ENCODE measurements around the gene CELF5. TPM values are rescaled to one million over a fixed set of nuclear protein-coding genes. Genes with fewer than 3 reads are reported as not detected.

Gene CELF5
- total RNA-seq, 1 experiment from 2014 or later: 2.5 TPM

DNA sequence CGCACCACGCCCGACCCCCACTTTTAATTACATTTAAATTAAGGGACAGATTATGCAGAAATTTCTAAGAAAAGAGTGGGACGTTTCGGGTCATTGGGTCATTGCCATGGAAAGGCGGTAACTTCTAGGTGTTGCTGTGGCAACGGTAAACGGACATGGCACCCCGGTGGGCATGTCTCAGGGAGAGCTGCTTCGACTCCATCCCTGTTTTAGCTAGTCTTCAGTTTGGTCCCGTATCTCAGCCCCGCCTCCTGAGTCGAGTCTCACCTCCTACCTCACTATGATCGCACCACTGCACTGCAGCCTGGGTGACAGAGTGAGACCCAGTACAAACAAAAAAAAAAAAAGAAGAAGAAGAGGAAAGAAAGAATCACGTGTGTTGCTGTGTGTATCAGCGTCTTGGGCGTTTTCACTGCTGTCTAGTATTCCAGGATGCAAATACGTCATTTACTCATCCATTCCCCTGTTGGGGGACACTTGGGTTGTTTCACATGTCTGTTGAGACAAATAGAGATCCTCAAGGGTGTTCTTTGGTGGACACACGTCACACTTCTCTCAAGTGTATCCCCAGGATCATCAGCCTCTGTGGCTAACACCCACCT lies 41.7 kb downstream of the CELF5 start:
- no TSS peak for BruUV-seq (replicated peaks)
- RAD21 ChIA-PET (ENCODE audit: low non-redundant PET in 1 of 2, low total read pairs in 2 of 2, uncharacterized antibody in 2 of 2, unreplicated experiment in 2 of 2): no interaction called here
- POLR2A ChIA-PET: no interaction called here
- CTCF ChIA-PET: interaction anchor here (1.3 to 2.8 kb wide), 2 partner anchors 9 to 315 kb away, joined by 4 to 16 read pairs; no protein-coding TSS in a partner anchor
- Histone ChIP-seq H3K27me3 (ENCODE audit: insufficient read depth, low read length) (no peaks in the 10 kb centered on the region), H3K79me2 (ENCODE audit: insufficient read depth, low read length) (no peaks in the 10 kb centered on the region), H4K20me1 (ENCODE audit: insufficient read depth) (no peaks in the 10 kb centered on the region), H2AFZ (ENCODE audit: low read depth, low read length, poor library complexity, severe bottlenecking) (no peak overlapping the region), H3K9ac (ENCODE audit: low read length) (no peak overlapping the region), H3K9me2 (ENCODE audit: insufficient read depth) (no peaks in the 10 kb centered on the region), H3K36me3 (ENCODE audit: control insufficient read depth in 1 of 2, insufficient read depth in 2 of 2, low read length in 2 of 2) (no peaks in the 10 kb centered on the region), H3K4me2 (ENCODE audit: low read length) (no peak overlapping the region), H3K4me3 (replicated peaks in 1 of 2; ENCODE audit: low read depth in 1 of 2, low read length in 2 of 2) (no peak overlapping the region), H3K4me1 (ENCODE audit: control insufficient read depth in 1 of 2, insufficient read depth in 2 of 2, low read length in 2 of 2) (no peaks in the 10 kb centered on the region), H3K27ac (ENCODE audit: low read depth, low read length) (no peak overlapping the region), H3K9me3 (ENCODE audit: control insufficient read depth in 1 of 2, insufficient read depth in 1 of 2, low read depth in 1 of 2, low read length in 2 of 2) (no peaks in the 10 kb centered on the region)
- intact Hi-C loops (cut with micrococcal nuclease): no loop called here
- no peak for TF ChIP-seq SP1 (IDR thresholded peaks at IDR 0.05; ENCODE audit: low read depth)
- TF ChIP-seq EZH2phosphoT487 (IDR thresholded peaks at IDR 0.05; ENCODE audit: borderline replicate concordance): no peak
- no peak for TF ChIP-seq POLR2AphosphoS5 (IDR thresholded peaks at IDR 0.05; ENCODE audit: low read depth, low read length)
- no peak for TF ChIP-seq FOSL1 (IDR thresholded peaks at IDR 0.05; ENCODE audit: low read depth)
- TF ChIP-seq SIN3A (IDR thresholded peaks at IDR 0.05; ENCODE audit: low read depth): no peak
- TF ChIP-seq SRF (IDR thresholded peaks at IDR 0.05; ENCODE audit: low read depth): no peak
- no peak for TF ChIP-seq YY1 (IDR thresholded peaks at IDR 0.05; ENCODE audit: extremely low read depth, insufficient replicate concordance, low read depth, low read length)
- TF ChIP-seq ZNF274 (IDR thresholded peaks at IDR 0.05; ENCODE audit: low read depth, low read length): no peak
- TF ChIP-seq, protein P1, sequence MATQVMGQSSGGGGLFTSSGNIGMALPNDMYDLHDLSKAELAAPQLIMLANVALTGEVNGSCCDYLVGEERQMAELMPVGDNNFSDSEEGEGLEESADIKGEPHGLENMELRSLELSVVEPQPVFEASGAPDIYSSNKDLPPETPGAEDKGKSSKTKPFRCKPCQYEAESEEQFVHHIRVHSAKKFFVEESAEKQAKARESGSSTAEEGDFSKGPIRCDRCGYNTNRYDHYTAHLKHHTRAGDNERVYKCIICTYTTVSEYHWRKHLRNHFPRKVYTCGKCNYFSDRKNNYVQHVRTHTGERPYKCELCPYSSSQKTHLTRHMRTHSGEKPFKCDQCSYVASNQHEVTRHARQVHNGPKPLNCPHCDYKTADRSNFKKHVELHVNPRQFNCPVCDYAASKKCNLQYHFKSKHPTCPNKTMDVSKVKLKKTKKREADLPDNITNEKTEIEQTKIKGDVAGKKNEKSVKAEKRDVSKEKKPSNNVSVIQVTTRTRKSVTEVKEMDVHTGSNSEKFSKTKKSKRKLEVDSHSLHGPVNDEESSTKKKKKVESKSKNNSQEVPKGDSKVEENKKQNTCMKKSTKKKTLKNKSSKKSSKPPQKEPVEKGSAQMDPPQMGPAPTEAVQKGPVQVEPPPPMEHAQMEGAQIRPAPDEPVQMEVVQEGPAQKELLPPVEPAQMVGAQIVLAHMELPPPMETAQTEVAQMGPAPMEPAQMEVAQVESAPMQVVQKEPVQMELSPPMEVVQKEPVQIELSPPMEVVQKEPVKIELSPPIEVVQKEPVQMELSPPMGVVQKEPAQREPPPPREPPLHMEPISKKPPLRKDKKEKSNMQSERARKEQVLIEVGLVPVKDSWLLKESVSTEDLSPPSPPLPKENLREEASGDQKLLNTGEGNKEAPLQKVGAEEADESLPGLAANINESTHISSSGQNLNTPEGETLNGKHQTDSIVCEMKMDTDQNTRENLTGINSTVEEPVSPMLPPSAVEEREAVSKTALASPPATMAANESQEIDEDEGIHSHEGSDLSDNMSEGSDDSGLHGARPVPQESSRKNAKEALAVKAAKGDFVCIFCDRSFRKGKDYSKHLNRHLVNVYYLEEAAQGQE (IDR thresholded peaks at IDR 0.05; ENCODE audit: low read depth): no peak
- TF ChIP-seq, protein P2, sequence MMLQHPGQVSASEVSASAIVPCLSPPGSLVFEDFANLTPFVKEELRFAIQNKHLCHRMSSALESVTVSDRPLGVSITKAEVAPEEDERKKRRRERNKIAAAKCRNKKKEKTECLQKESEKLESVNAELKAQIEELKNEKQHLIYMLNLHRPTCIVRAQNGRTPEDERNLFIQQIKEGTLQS (IDR thresholded peaks at IDR 0.05): no peak
- TF ChIP-seq ELF1 (IDR thresholded peaks at IDR 0.05; ENCODE audit: borderline replicate concordance, low read depth): no peak
- no peak for TF ChIP-seq EZH2 (IDR thresholded peaks at IDR 0.05)
- TF ChIP-seq, protein P3, sequence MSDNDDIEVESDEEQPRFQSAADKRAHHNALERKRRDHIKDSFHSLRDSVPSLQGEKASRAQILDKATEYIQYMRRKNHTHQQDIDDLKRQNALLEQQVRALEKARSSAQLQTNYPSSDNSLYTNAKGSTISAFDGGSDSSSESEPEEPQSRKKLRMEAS (IDR thresholded peaks at IDR 0.05): no peak
- no peak for TF ChIP-seq RAD21 (IDR thresholded peaks at IDR 0.05; ENCODE audit: low read depth)
- no peak for TF ChIP-seq POLR2A (IDR thresholded peaks at IDR 0.05; ENCODE audit: borderline replicate concordance, extremely low read depth, insufficient read depth, insufficient read length)
- TF ChIP-seq JUND (IDR thresholded peaks at IDR 0.05): no peak
- ATAC-seq (no peak), DNase-seq (ENCODE audit: low read depth, low spot score) (no peak)

Data from HCT116 (cell line).